ENCODE measurements around the gene SLC22A12. TPM values are rescaled to one million over a fixed set of nuclear protein-coding genes. Genes with fewer than 3 reads are reported as not detected.

The SLC22A12 gene
- total RNA-seq, 1 donor from 2014 or later: not detected

GRCh38 chr11:64647019-64647779 lies 56.2 kb downstream of the SLC22A12 start:
- DNase-seq (ENCODE audit: low spot score): no peak

GRCh38 chr11:64648551-64648950 lies 57.5 kb downstream of the SLC22A12 start:
- no peak for DNase-seq (ENCODE audit: low spot score)

- DNase-seq (ENCODE audit: low spot score): no peak
Observed at GRCh38 chr11:64649291-64649697, 58.3 kb downstream of the SLC22A12 start.

GRCh38 chr11:64650923-64651523 lies 60.0 kb downstream of the SLC22A12 start:
- DNase-seq (ENCODE audit: low spot score): no peak

Other genes with a start within 250 kb of the SLC22A12 start
- gene RPS6KA4, start 232.1 kb upstream of the SLC22A12 start, total RNA-seq: 31.3 TPM
- gene SLC22A11, start 35.3 kb upstream of the SLC22A12 start, total RNA-seq: 0.44 TPM
- 11.6 TPM for gene NRXN2, start 132.0 kb downstream of the SLC22A12 start, total RNA-seq
- gene RASGRP2, start 152.9 kb downstream of the SLC22A12 start, total RNA-seq: 23.3 TPM
- 11.4 TPM for gene PYGM, start 168.8 kb downstream of the SLC22A12 start, total RNA-seq
- gene SF1, start 187.3 kb downstream of the SLC22A12 start, total RNA-seq: 391 TPM
- gene MAP4K2, start 212.0 kb downstream of the SLC22A12 start, total RNA-seq: 14.0 TPM
- gene MEN1, start 219.3 kb downstream of the SLC22A12 start, total RNA-seq: 18.7 TPM

Data from ureter (tissue), 1 donor.